Measurements from ENCODE around the gene AIP.
"Not testable (repeated sequence)": the region's sequence is repeated elsewhere in the genome, so short reads cannot be mapped to it uniquely, and the experiment has no call there.

GRCh38 chr11:67511558-67511957 is 28.7 kb downstream of the AIP start:
- TF ChIP-seq, protein P1, sequence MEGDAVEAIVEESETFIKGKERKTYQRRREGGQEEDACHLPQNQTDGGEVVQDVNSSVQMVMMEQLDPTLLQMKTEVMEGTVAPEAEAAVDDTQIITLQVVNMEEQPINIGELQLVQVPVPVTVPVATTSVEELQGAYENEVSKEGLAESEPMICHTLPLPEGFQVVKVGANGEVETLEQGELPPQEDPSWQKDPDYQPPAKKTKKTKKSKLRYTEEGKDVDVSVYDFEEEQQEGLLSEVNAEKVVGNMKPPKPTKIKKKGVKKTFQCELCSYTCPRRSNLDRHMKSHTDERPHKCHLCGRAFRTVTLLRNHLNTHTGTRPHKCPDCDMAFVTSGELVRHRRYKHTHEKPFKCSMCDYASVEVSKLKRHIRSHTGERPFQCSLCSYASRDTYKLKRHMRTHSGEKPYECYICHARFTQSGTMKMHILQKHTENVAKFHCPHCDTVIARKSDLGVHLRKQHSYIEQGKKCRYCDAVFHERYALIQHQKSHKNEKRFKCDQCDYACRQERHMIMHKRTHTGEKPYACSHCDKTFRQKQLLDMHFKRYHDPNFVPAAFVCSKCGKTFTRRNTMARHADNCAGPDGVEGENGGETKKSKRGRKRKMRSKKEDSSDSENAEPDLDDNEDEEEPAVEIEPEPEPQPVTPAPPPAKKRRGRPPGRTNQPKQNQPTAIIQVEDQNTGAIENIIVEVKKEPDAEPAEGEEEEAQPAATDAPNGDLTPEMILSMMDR (IDR thresholded peaks at IDR 0.05) = not testable (repeated sequence)
- not testable (repeated sequence) for TF ChIP-seq POLR2A (IDR thresholded peaks at IDR 0.05); POLR2AphosphoS5 (IDR thresholded peaks at IDR 0.05; ENCODE audit: insufficient read depth in 1 of 2, low read depth in 1 of 2)
